ENCODE results near the gene QRICH2. TPM values are rescaled to one million over a fixed set of nuclear protein-coding genes. Genes with fewer than 3 reads are reported as not detected.
"Not testable (repeated sequence)": the region's sequence is repeated elsewhere in the genome, so short reads cannot be mapped to it uniquely, and the experiment has no call there.

The QRICH2 gene
- total and polyA plus RNA-seq, 2 donors = 2.4 to 3.2 TPM

- Histone ChIP-seq H3K36me3 (ENCODE audit: insufficient read depth) (no peaks in the 10 kb centered on the region), H3K27ac (ENCODE audit: low read depth) (no peak overlapping the region), H3K4me1 (ENCODE audit: insufficient read depth) (no peaks in the 10 kb centered on the region), H3K4me3 (ENCODE audit: low read depth, low read length) (no peak overlapping the region)
- DNase-seq (ENCODE audit: extremely low spot score) = no peak
- 83% methylated on average over 5 of the region's 5 CpGs for WGBS
Observed at GRCh38 chr17:76234354-76234679, 73.8 kb downstream of the QRICH2 start.

- Histone ChIP-seq H3K27ac (ENCODE audit: low read depth) (no peak overlapping the region), H3K36me3 (ENCODE audit: insufficient read depth) (no peaks in the 10 kb centered on the region), H3K4me3 (ENCODE audit: low read depth, low read length) (no peak overlapping the region), H3K4me1 (ENCODE audit: insufficient read depth) (no peaks in the 10 kb centered on the region)
- 94% methylated on average over 6 of the region's 6 CpGs for WGBS
- no peak for DNase-seq (ENCODE audit: extremely low spot score)
Observed at GRCh38 chr17:76233588-76234353, 74.3 kb downstream of the QRICH2 start.

- no peak for DNase-seq (ENCODE audit: extremely low spot score)
- H3K27ac ChIP-seq (ENCODE audit: low read depth) = no peak overlapping the region
- no peaks in the 10 kb centered on the region for H3K4me1 ChIP-seq (ENCODE audit: insufficient read depth)
- 50% methylated on average over 2 of the region's 2 CpGs for WGBS
- H3K36me3 ChIP-seq (ENCODE audit: insufficient read depth) = no peaks in the 10 kb centered on the region
- H3K4me3 ChIP-seq (ENCODE audit: low read depth, low read length) = no peak overlapping the region
Observed at GRCh38 chr17:76232342-76232741, 75.7 kb downstream of the QRICH2 start.

- DNase-seq (ENCODE audit: extremely low spot score); H3K27ac ChIP-seq (ENCODE audit: low read depth); H3K36me3 ChIP-seq (ENCODE audit: insufficient read depth); H3K4me1 ChIP-seq (ENCODE audit: insufficient read depth); H3K4me3 ChIP-seq (ENCODE audit: low read depth, low read length): not testable (repeated sequence)
- WGBS = 94% methylated on average over 19 of the region's 19 CpGs
Observed at GRCh38 chr17:76226749-76227148, 81.3 kb downstream of the QRICH2 start.

GRCh38 chr17:76225373-76226086, 82.5 kb downstream of the QRICH2 start:
- H3K36me3 ChIP-seq (ENCODE audit: insufficient read depth); H3K4me3 ChIP-seq (ENCODE audit: low read depth, low read length); H3K4me1 ChIP-seq (ENCODE audit: insufficient read depth); DNase-seq (ENCODE audit: extremely low spot score); H3K27ac ChIP-seq (ENCODE audit: low read depth): not testable (repeated sequence)
- 80% methylated on average over 7 of the region's 7 CpGs for WGBS

Small RNAs within 50 kb of the gene (small RNA-seq; reads per million reads assigned to genes)
- gene RF00019 (not detected), gene RNU6-24P (not detected)

Other genes starting within 250 kb of the QRICH2 start
- 34.7 TPM for gene SRP68, start 235.8 kb downstream of the QRICH2 start, total RNA-seq
- gene SRP68, start 235.8 kb downstream of the QRICH2 start, polyA plus RNA-seq = 54.8 TPM
- not detected for gene GALR2, start 233.5 kb downstream of the QRICH2 start, total RNA-seq
- 0.09 TPM for gene GALR2, start 233.5 kb downstream of the QRICH2 start, polyA plus RNA-seq
- gene ZACN, start 229.1 kb downstream of the QRICH2 start, total RNA-seq = not detected
- 2.2 TPM for gene ZACN, start 229.1 kb downstream of the QRICH2 start, polyA plus RNA-seq
- gene EXOC7, start 204.5 kb downstream of the QRICH2 start, total RNA-seq = 75.3 TPM
- 74.8 TPM for gene EXOC7, start 204.5 kb downstream of the QRICH2 start, polyA plus RNA-seq
- gene FOXJ1, start 167.0 kb downstream of the QRICH2 start, total RNA-seq = 0.90 TPM
- gene FOXJ1, start 167.0 kb downstream of the QRICH2 start, polyA plus RNA-seq = 1.4 TPM
- 1.9 TPM for gene RNF157, start 67.8 kb downstream of the QRICH2 start, total RNA-seq
- gene RNF157, start 67.8 kb downstream of the QRICH2 start, polyA plus RNA-seq = 5.8 TPM
- 5.4 TPM for gene UBALD2, start 42.9 kb downstream of the QRICH2 start, total RNA-seq
- 22.4 TPM for gene UBALD2, start 42.9 kb downstream of the QRICH2 start, polyA plus RNA-seq
- 38.9 TPM for gene PRPSAP1, start 45.6 kb upstream of the QRICH2 start, total RNA-seq
- gene PRPSAP1, start 45.6 kb upstream of the QRICH2 start, polyA plus RNA-seq = 40.5 TPM
- gene SPHK1, start 76.3 kb upstream of the QRICH2 start, total RNA-seq = 3.8 TPM
- gene SPHK1, start 76.3 kb upstream of the QRICH2 start, polyA plus RNA-seq = 12.6 TPM
- 18.3 TPM for gene UBE2O, start 144.9 kb upstream of the QRICH2 start, total RNA-seq
- gene UBE2O, start 144.9 kb upstream of the QRICH2 start, polyA plus RNA-seq = 14.0 TPM
- not detected for gene AANAT, start 159.3 kb upstream of the QRICH2 start, total RNA-seq
- gene AANAT, start 159.3 kb upstream of the QRICH2 start, polyA plus RNA-seq = not detected
- gene RHBDF2, start 193.1 kb upstream of the QRICH2 start, total RNA-seq = 4.2 TPM
- 17.2 TPM for gene RHBDF2, start 193.1 kb upstream of the QRICH2 start, polyA plus RNA-seq
- 14.4 TPM for gene CYGB, start 229.4 kb upstream of the QRICH2 start, total RNA-seq
- 68.7 TPM for gene CYGB, start 229.4 kb upstream of the QRICH2 start, polyA plus RNA-seq
- 7.1 TPM for gene PRCD, start 231.8 kb upstream of the QRICH2 start, total RNA-seq
- 10.6 TPM for gene PRCD, start 231.8 kb upstream of the QRICH2 start, polyA plus RNA-seq

All from urinary bladder (tissue), 4 donors.